Measurements from ENCODE around the gene KRTAP10-3.
A peak's percentile ranks its signal among the peaks of the same experiment; 100 is the strongest.

Gene KRTAP10-3

DNA sequence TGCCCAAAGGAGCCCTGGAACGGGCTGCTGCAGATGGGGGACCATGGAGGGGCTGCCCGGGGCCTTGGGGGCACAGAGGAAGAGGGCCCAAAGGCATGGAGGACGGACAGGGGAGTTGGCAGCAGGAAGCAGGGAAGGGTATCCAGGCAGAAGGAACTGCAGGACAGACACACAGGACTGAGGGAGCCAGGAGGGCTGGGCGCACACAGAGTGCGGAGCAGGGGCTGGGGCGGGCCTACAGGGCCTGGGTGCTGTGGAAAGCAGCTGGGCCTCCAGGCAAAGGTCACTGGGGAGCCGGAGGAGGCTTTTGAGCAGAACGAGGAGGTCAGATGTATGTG lies 46.7 kb downstream of the KRTAP10-3 start:
- Histone ChIP-seq H3K4me1 (peaks cover 51% of the 10 kb centered on the region), H3K4me3 (no peak overlapping the region), H3K9ac (no peak overlapping the region), H3K4me2 (no peak overlapping the region), H4K20me1 (no peaks in the 10 kb centered on the region), H3K27ac (no peak overlapping the region), H3K9me3 (no peaks in the 10 kb centered on the region), H3K27me3 (no peaks in the 10 kb centered on the region), H3K36me3 (peaks cover 10% of the 10 kb centered on the region; the same call in 1 of the 2 replicates)
- no peak for TF ChIP-seq Cebpa-rat (IDR thresholded peaks at IDR 0.05)

DNA sequence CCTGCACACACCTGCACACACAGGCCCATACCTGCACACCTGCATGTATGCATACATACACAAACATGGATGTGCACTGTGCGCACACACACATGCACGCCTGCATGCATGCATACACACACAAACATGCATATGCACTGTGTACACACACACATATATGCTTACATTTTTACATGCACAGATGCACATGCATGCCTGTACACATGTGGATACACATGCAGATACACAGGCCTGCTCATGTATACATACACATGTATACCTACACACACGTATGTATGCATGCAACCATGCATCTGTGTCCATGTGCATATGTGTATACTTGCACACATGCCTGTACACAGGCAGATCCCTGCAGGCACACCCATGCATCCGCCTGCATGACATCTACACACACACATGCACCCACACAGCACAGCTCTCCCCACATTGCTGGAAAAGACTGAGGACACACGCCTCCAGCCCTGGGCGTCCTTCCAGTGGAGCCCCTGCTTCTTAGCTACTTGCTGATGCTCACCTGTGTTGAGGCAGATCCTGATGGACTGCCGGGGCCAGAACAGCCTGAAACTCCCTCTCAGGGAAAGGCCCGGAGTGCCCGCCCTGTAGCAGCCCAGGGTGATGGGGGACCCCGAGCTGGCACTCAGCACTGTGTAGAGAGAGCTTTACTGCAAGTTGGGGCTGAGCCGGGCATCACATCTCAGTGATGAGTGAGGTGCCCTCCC lies 47.2 kb downstream of the KRTAP10-3 start:
- Histone ChIP-seq H3K9ac (no peak overlapping the region), H3K36me3 (peaks cover 10% of the 10 kb centered on the region; the same call in 1 of the 2 replicates), H3K4me2 (no peak overlapping the region), H3K27me3 (no peaks in the 10 kb centered on the region), H3K27ac (no peak overlapping the region), H3K9me3 (no peaks in the 10 kb centered on the region), H3K4me1 (peaks cover 57% of the 10 kb centered on the region), H3K4me3 (no peak overlapping the region), H4K20me1 (no peaks in the 10 kb centered on the region)
- TF ChIP-seq Cebpa-rat (IDR thresholded peaks at IDR 0.05) = no peak

DNA sequence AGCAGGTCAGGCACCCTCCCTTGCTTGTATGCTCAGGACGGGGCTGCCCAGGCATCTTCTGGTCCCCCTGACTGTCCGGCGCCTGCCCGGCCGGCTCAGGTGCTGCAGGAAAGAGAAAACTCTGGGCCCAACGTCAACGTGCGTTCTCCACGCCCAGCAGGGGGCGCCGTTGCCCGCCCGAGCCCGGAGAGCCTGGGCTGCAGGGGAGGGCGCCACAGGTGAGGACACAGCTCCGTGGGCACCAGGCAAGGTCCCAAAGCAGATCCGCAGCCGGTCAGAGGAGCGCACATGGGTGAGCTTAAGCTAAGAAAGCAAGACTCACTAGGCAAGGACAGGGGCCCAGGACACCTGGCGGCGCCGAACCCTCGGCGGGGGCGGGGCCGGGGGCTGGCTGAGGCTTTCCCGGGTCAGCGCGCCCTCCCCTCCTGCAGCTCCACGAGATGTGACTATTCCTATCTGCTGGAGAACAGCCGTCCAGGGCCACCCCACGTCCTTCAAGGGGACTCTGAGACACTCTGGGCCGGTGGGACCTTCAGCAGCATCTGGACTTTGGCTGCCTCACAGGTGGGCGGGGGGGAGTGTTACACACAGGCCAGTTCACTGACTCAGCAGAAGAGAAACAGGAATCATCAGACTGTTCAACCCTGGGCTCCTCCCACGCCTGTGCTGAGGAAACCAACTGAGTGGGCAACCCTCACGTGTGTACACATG lies 47.9 kb downstream of the KRTAP10-3 start:
- no peaks in the 10 kb centered on the region for H3K27me3 ChIP-seq
- H3K4me2 ChIP-seq = peak overlapping the region; percentile 66
- H3K36me3 ChIP-seq = peaks cover 10% of the 10 kb centered on the region; the same call in 1 of the 2 replicates
- H4K20me1 ChIP-seq = no peaks in the 10 kb centered on the region
- TF ChIP-seq Cebpa-rat (IDR thresholded peaks at IDR 0.05) = no peak
- H3K9ac ChIP-seq = no peak overlapping the region
- H3K27ac ChIP-seq = no peak overlapping the region
- H3K4me1 ChIP-seq = peaks cover 58% of the 10 kb centered on the region
- no peaks in the 10 kb centered on the region for H3K9me3 ChIP-seq
- 0 out of 2 replicates have a peak overlapping the region, but pooled peaks have one; percentile 11 for H3K4me3 ChIP-seq

DNA sequence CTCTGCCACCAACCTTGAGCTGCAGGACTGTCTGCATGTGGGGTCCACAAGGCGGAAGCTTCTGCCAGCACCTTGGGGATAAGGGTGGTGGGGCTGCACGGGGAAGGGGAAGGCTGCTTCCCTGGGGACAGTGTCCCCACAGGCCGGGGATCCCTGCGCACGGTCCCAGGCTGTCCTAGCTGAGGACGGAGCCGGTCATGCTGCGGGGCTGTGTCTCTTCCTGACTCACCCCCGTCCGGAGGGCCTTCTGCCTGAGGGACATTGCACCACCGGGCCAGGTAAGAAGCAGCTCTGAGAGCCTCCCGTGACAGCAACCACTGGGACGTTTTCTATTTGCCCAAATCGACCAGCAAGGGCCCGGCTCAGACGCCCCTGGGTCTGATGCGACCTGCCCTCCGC lies 48.5 kb downstream of the KRTAP10-3 start:
- H4K20me1 ChIP-seq = no peaks in the 10 kb centered on the region
- H3K4me3 ChIP-seq = no peak overlapping the region
- peaks cover 53% of the 10 kb centered on the region for H3K4me1 ChIP-seq
- no peak overlapping the region for H3K9ac ChIP-seq
- no peak for TF ChIP-seq Cebpa-rat (IDR thresholded peaks at IDR 0.05)
- no peaks in the 10 kb centered on the region for H3K27me3 ChIP-seq
- H3K36me3 ChIP-seq = peaks cover 10% of the 10 kb centered on the region; the same call in 1 of the 2 replicates
- no peak overlapping the region for H3K27ac ChIP-seq
- H3K9me3 ChIP-seq = no peaks in the 10 kb centered on the region
- H3K4me2 ChIP-seq = peak overlapping the region; percentile 66

DNA sequence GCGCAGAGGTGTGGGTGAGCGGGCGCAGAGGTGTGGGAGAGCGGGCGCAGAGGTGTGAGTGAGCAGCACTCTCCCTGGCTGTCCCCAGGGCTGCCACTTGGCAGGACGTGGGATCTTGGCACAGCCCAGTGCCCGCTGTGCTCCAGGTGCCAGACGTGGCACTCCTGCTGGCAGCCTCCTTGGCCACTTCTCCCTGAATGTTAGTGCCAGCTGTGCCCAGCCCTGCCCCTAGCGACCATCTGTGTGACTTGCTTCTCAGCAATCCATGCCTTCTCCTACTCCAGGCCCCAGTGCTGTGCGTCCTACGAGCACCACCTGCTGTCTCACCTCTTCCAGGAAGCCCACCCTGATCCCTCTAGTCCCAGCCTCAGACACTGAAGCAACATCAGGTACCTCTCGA lies 49.1 kb downstream of the KRTAP10-3 start:
- peaks cover 53% of the 10 kb centered on the region for H3K4me1 ChIP-seq
- H3K4me3 ChIP-seq = no peak overlapping the region
- H3K9ac ChIP-seq = no peak overlapping the region
- H4K20me1 ChIP-seq = no peaks in the 10 kb centered on the region
- no peak overlapping the region for H3K4me2 ChIP-seq
- H3K27me3 ChIP-seq = no peaks in the 10 kb centered on the region
- no peak overlapping the region for H3K27ac ChIP-seq
- no peak for TF ChIP-seq Cebpa-rat (IDR thresholded peaks at IDR 0.05)
- H3K9me3 ChIP-seq = no peaks in the 10 kb centered on the region
- H3K36me3 ChIP-seq = peaks cover 10% of the 10 kb centered on the region; the same call in 1 of the 2 replicates

DNA sequence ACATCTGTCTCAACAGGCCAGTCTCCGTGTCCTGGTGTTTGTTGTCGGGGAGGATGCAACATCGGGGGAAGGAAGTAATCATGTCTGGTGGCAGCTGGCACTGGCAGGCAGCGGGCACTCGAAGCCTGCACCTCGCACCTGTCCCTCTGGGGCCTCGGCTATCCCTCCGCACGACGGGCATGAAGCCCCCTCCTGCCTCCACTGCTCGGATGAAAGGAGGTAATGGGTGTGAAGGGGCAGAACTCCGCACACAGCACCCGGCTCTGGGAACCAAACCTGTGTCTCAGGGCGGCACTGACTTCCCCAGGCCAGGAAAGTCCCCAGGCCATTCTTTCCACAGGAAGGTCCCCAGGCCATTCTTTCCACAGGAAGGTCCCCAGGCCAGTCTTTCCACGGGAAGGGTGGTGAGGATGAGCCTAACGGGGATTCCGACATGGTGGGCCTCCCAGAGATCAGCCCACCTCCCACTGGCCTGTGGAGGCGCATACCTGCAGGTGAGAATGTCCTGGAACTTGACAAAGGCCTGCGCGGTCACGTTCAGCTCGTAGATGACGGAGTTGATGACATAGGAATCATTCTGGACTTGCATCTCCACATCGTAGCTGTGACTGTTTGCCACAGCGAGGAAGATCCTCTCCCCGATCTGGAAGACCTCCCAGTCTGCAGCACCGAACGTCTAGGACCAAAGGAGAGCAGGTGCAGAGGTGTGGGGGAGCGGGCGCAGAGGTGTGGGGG lies 49.7 kb downstream of the KRTAP10-3 start:
- Histone ChIP-seq H3K9ac (no peak overlapping the region), H3K4me3 (no peak overlapping the region), H3K4me2 (no peak overlapping the region), H3K36me3 (peaks cover 10% of the 10 kb centered on the region; the same call in 1 of the 2 replicates), H3K27ac (no peak overlapping the region), H3K27me3 (no peaks in the 10 kb centered on the region), H3K4me1 (peaks cover 53% of the 10 kb centered on the region), H3K9me3 (no peaks in the 10 kb centered on the region), H4K20me1 (no peaks in the 10 kb centered on the region)
- TF ChIP-seq Cebpa-rat (IDR thresholded peaks at IDR 0.05) = no peak

DNA sequence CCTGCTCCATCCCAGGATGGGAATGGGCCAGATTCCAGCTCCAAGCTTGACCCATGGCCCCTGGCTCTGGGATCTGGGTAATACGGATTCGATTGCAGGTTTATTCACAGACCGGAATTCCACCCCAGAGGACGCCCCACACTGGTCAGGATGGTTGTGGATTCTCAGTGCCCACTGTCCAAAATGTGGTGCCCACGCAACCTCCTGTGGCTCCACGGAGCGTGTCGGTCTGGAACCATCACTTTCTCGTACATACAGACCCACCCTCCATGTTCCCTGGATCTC lies 50.2 kb downstream of the KRTAP10-3 start:
- H3K27me3 ChIP-seq = no peaks in the 10 kb centered on the region
- peaks cover 10% of the 10 kb centered on the region; the same call in 1 of the 2 replicates for H3K36me3 ChIP-seq
- peaks cover 55% of the 10 kb centered on the region for H3K4me1 ChIP-seq
- H3K4me3 ChIP-seq = no peak overlapping the region
- no peak overlapping the region for H3K27ac ChIP-seq
- no peak for TF ChIP-seq Cebpa-rat (IDR thresholded peaks at IDR 0.05)
- no peak overlapping the region for H3K4me2 ChIP-seq
- no peaks in the 10 kb centered on the region for H3K9me3 ChIP-seq
- H4K20me1 ChIP-seq = no peaks in the 10 kb centered on the region
- no peak overlapping the region for H3K9ac ChIP-seq
